Tibial artery (tissue), 4 donors: ENCODE measurements around the gene RMRP.

Source experiments
- DNase-seq, 2 donors: peaks; one replicate each; pipeline ENCODE4 v3.0.0-alpha.2; 2019
- H3K27ac ChIP-seq, 2 donors: fragments of 200-600 bp; sonication (generic) in 1 of 2; 1 replicate in 1 of 2; 2 replicates in 1 of 2; pipeline ENCODE4 v1.5.1; 2018 to 2019; ENCODE audit warnings: mild to moderate bottlenecking in 1 of 2
- H3K27me3 ChIP-seq, 2 donors: fragments of 200-600 bp; sonication (generic) in 1 of 2; one replicate each; pipeline versions ENCODE4 v1.5.1 to v1.6.0; 2016 to 2019
- H3K36me3 ChIP-seq, 3 donors: fragments of 200-600 bp; sonication (generic) in 2 of 3; one replicate each; pipeline ENCODE4 v1.5.1; 2016 to 2019; ENCODE audit warnings: mild to moderate bottlenecking in 2 of 3
- H3K4me1 ChIP-seq, 4 donors: fragments of 200-600 bp; sonication (generic) in 2 of 4; 1 replicate in 3 of 4; 2 replicates in 1 of 4; pipeline ENCODE4 v1.5.1; 2016 to 2019
- H3K4me3 ChIP-seq, 2 donors: fragments of 200-600 bp; sonication (generic) in 1 of 2; 1 replicate in 1 of 2; 2 replicates in 1 of 2; pipeline ENCODE4 v1.5.1; 2018 to 2019; ENCODE audit warnings: mild to moderate bottlenecking in 2 of 2
- H3K9me3 ChIP-seq, 3 donors: fragments of 200-600 bp; sonication (generic) in 1 of 3; one replicate each; pipeline ENCODE4 v1.5.1; 2016 to 2019
- intact Hi-C: fragments of 100-400 bp; cut with DNase I; formaldehyde crosslinking; loops from one replicate; pipeline ENCODE4 v1.15.0; 2023; ENCODE audit warnings: low total_unique reads
- TF ChIP-seq, protein P1 (sequence below), 2 experiments: fragments of 200-600 bp in 1 of 2; fragments of 450-650 bp in 1 of 2; IDR thresholded peaks; one replicate each; pipeline ENCODE4 v1.5.1; 2017 to 2019; ENCODE audit warnings: antibody characterized with exemption in 2 of 2, mild to moderate bottlenecking in 1 of 2, moderate library complexity in 1 of 2

Gene RMRP

DNA sequence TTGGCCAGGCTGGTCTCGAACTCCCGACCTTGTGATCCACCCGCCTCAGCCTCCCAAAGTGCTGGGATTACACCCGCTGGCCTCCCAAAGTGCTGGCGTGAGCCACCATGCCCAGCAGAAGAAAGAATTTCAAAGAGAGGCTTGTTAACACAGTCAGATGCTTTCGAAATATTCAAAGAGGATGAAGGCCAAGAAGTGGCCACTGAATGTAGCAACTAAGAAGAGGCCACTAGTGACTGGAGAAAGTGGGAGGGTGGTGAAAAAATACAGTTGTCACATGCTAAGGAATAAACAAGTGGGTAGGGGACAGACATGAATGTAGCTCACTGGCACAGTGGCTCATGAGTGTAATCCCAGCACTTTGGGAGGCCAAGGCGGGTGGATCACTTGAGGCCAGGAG lies 44.9 kb upstream of the RMRP start:
- peak overlapping the region; percentile 96 to 97 for H3K27ac ChIP-seq
- no peaks in the 10 kb centered on the region for H3K9me3 ChIP-seq
- H3K4me1 ChIP-seq = peaks cover 0 to 14% (median 9%) of the 10 kb centered on the region in 4 donors
- no peaks in the 10 kb centered on the region for H3K27me3 ChIP-seq
- TF ChIP-seq, protein P1, sequence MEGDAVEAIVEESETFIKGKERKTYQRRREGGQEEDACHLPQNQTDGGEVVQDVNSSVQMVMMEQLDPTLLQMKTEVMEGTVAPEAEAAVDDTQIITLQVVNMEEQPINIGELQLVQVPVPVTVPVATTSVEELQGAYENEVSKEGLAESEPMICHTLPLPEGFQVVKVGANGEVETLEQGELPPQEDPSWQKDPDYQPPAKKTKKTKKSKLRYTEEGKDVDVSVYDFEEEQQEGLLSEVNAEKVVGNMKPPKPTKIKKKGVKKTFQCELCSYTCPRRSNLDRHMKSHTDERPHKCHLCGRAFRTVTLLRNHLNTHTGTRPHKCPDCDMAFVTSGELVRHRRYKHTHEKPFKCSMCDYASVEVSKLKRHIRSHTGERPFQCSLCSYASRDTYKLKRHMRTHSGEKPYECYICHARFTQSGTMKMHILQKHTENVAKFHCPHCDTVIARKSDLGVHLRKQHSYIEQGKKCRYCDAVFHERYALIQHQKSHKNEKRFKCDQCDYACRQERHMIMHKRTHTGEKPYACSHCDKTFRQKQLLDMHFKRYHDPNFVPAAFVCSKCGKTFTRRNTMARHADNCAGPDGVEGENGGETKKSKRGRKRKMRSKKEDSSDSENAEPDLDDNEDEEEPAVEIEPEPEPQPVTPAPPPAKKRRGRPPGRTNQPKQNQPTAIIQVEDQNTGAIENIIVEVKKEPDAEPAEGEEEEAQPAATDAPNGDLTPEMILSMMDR (IDR thresholded peaks at IDR 0.05) = no peak
- H3K4me3 ChIP-seq = no peak overlapping the region
- intact Hi-C loops = no loop called here
- DNase-seq = no peak
- H3K36me3 ChIP-seq = peaks cover 100% of the 10 kb centered on the region in 3 donors

DNA sequence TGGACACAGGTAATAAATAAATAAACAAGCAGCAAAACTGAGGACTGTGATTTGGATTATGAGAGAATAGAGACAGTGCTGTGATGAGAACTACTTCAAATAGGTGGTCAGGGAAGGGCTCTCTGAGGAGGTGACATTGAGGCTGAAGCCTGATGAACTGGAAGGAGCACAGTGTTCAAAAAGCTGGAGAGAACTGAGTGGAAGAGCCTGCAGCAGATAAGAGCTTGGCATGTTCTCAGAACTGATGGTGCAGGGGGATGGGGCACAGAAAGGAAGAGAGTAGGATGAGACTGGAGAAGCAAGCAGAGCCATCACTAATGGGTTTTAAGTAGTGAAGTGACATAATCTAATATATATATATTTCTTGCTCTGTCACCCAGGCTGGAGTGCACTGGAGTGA lies 43.1 kb upstream of the RMRP start:
- peaks cover 0 to 32% (median 26%) of the 10 kb centered on the region in 4 donors for H3K4me1 ChIP-seq
- peaks cover 90 to 93% (median 93%) of the 10 kb centered on the region in 3 donors for H3K36me3 ChIP-seq
- no peak overlapping the region for H3K4me3 ChIP-seq
- H3K27ac ChIP-seq = peak overlapping the region; percentile 96 to 97
- intact Hi-C loops = no loop called here
- TF ChIP-seq, protein P1 (IDR thresholded peaks at IDR 0.05) = no peak
- no peak for DNase-seq
- no peaks in the 10 kb centered on the region for H3K9me3 ChIP-seq
- no peaks in the 10 kb centered on the region for H3K27me3 ChIP-seq

DNA sequence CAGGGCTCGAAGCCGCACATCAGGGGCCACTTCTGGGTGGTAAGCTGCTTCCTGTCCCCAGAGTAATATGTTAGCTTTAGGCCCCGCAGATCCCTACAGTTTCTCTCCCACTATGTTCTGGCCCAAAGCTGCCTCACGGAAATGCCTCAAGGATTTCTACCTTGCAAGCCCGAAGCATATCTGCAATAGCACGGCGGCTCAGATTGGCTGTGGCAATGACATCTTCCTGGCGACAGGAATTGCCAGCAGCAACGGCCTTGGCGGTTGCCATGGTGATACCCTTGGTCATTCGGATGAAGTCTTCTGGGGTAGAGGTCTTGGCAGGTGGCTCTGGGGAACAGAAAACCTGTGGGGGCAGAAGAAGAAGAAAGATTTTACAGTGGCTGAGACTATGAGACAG lies 42.2 kb upstream of the RMRP start:
- Histone ChIP-seq H3K9me3 (no peaks in the 10 kb centered on the region), H3K27ac (peak overlapping the region; percentile 96 to 97), H3K4me3 (no peak overlapping the region), H3K27me3 (no peaks in the 10 kb centered on the region), H3K4me1 (peaks cover 0 to 41% (median 32%) of the 10 kb centered on the region in 4 donors), H3K36me3 (peaks cover 81 to 86% (median 84%) of the 10 kb centered on the region in 3 donors)
- TF ChIP-seq, protein P1 (IDR thresholded peaks at IDR 0.05) = no peak
- intact Hi-C loops = no loop called here
- DNase-seq = no peak

DNA sequence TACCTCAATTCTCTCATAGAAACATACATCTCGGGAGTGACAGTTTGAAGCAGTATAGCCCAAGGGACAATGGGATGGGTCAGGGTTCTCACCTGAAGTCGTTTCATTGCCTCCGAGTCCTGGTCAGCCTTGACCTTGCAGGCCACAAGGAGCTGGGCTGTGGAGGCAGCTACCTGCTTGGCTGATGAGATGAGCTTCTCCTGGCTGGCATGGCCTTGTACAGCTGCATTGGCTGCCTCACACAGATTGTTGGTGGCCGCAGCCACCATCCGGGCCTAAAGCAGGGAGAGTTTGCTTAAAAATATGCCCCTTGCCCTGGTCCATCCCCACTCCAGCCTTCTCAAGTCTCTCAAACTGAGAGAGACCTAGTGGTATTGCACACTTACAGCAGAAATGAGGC lies 40.4 kb upstream of the RMRP start:
- Histone ChIP-seq H3K4me1 (peaks cover 0 to 59% (median 40%) of the 10 kb centered on the region in 4 donors), H3K4me3 (no peak overlapping the region), H3K9me3 (no peaks in the 10 kb centered on the region), H3K27me3 (no peaks in the 10 kb centered on the region), H3K36me3 (peaks cover 63 to 68% (median 66%) of the 10 kb centered on the region in 3 donors), H3K27ac (peak overlapping the region; percentile 96 to 97)
- intact Hi-C loops = loop anchor here (5.0 kb wide), 1 partner anchor 36 kb away; no protein-coding TSS in a partner anchor
- no peak for DNase-seq
- TF ChIP-seq, protein P1 (IDR thresholded peaks at IDR 0.05) = no peak

DNA sequence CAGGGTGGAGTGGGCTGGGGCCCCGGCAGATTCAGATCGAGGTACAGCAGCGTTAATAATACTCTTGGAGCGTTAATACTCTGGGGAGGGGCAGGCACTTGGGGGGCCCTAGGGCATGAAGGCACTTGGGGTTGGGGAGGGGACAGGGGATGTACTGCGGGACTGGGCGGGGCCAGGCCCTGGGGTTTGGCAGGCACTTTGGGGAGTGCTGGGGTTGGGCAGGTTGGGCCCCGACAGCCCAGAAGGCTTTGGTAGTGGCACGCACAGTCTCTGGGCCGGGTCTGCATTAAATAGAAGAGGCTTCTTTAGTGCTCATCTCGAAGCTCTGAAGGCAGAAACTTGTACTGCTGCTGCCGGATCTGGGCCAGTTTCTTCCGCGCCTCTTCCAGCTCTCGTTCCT lies 39.7 kb upstream of the RMRP start:
- DNase-seq = no peak

More for the DNA sequence above, 39.7 kb upstream of the RMRP start:
- Histone ChIP-seq H3K4me1 (peaks cover 0 to 66% (median 40%) of the 10 kb centered on the region in 4 donors), H3K36me3 (peaks cover 55 to 61% (median 58%) of the 10 kb centered on the region in 3 donors), H3K27ac (peak overlapping the region; percentile 96 to 97), H3K4me3 (peak overlapping the region in 1 of 2 donors; percentile 7), H3K27me3 (no peaks in the 10 kb centered on the region), H3K9me3 (no peaks in the 10 kb centered on the region)
- intact Hi-C loops = loop anchor here (5.0 kb wide), 1 partner anchor 35 kb away; no protein-coding TSS in a partner anchor
- TF ChIP-seq, protein P1 (IDR thresholded peaks at IDR 0.05) = no peak
